ENCODE data around the gene AGAP1. TPM values are rescaled to one million over a fixed set of nuclear protein-coding genes. Genes with fewer than 3 reads are reported as not detected.
"Not testable (repeated sequence)": the region's sequence is repeated elsewhere in the genome, so short reads cannot be mapped to it uniquely, and the experiment has no call there.

The AGAP1 gene
- total RNA-seq, 1 donor from 2014 or later: 22.3 TPM

- no peak for DNase-seq (ENCODE audit: extremely low read depth, low read depth, low spot score)
These were observed 625.6 kb downstream of the AGAP1 start for GRCh38 chr2:236119476-236119875.

GRCh38 chr2:236120141-236120601 lies 626.3 kb downstream of the AGAP1 start:
- no peak for DNase-seq (ENCODE audit: extremely low read depth, low read depth, low spot score)

- DNase-seq (ENCODE audit: extremely low read depth, low read depth, low spot score): no peak
These were observed 627.0 kb downstream of the AGAP1 start for GRCh38 chr2:236120829-236121228.

- DNase-seq (ENCODE audit: extremely low read depth, low read depth, low spot score): no peak
These were observed 627.7 kb downstream of the AGAP1 start for GRCh38 chr2:236121546-236121945.

GRCh38 chr2:236122236-236122635 lies 628.4 kb downstream of the AGAP1 start:
- no peak for DNase-seq (ENCODE audit: extremely low read depth, low read depth, low spot score)

- DNase-seq (ENCODE audit: extremely low read depth, low read depth, low spot score): no peak
These were observed 629.9 kb downstream of the AGAP1 start for GRCh38 chr2:236123716-236124115.

GRCh38 chr2:236124182-236124893 lies 630.5 kb downstream of the AGAP1 start:
- DNase-seq (ENCODE audit: extremely low read depth, low read depth, low spot score): no peak

- no peak for DNase-seq (ENCODE audit: extremely low read depth, low read depth, low spot score)
These were observed 631.7 kb downstream of the AGAP1 start for GRCh38 chr2:236125541-236125940.

- no peak for DNase-seq (ENCODE audit: extremely low read depth, low read depth, low spot score)
These were observed 633.2 kb downstream of the AGAP1 start for GRCh38 chr2:236127010-236127409.

GRCh38 chr2:236128321-236128720 lies 634.5 kb downstream of the AGAP1 start:
- DNase-seq (ENCODE audit: extremely low read depth, low read depth, low spot score): no peak

- no peak for DNase-seq (ENCODE audit: extremely low read depth, low read depth, low spot score)
These were observed 636.1 kb downstream of the AGAP1 start for GRCh38 chr2:236129935-236130334.

GRCh38 chr2:236130349-236130998 lies 636.6 kb downstream of the AGAP1 start:
- no peak for DNase-seq (ENCODE audit: extremely low read depth, low read depth, low spot score)

- DNase-seq (ENCODE audit: extremely low read depth, low read depth, low spot score): no peak
These were observed 637.3 kb downstream of the AGAP1 start for GRCh38 chr2:236131073-236131692.

- DNase-seq (ENCODE audit: extremely low read depth, low read depth, low spot score): no peak
These were observed 639.7 kb downstream of the AGAP1 start for GRCh38 chr2:236133410-236134012.

GRCh38 chr2:236136538-236136937 lies 642.7 kb downstream of the AGAP1 start:
- DNase-seq (ENCODE audit: extremely low read depth, low read depth, low spot score): no peak

GRCh38 chr2:236137066-236137465 lies 643.2 kb downstream of the AGAP1 start:
- no peak for DNase-seq (ENCODE audit: extremely low read depth, low read depth, low spot score)

GRCh38 chr2:236141616-236142015 lies 647.8 kb downstream of the AGAP1 start:
- DNase-seq (ENCODE audit: extremely low read depth, low read depth, low spot score): not testable (repeated sequence)

- no peak for DNase-seq (ENCODE audit: extremely low read depth, low read depth, low spot score)
These were observed 650.0 kb downstream of the AGAP1 start for GRCh38 chr2:236143811-236144210.

GRCh38 chr2:236146436-236146835 lies 652.6 kb downstream of the AGAP1 start:
- DNase-seq (ENCODE audit: extremely low read depth, low read depth, low spot score): no peak

- DNase-seq (ENCODE audit: extremely low read depth, low read depth, low spot score): no peak
These were observed 661.6 kb downstream of the AGAP1 start for GRCh38 chr2:236155406-236155805.

- DNase-seq (ENCODE audit: extremely low read depth, low read depth, low spot score): no peak
These were observed 662.4 kb downstream of the AGAP1 start for GRCh38 chr2:236156095-236156859.

Data from glomerular endothelial cell (primary cell).